DMS153 treated with DMSO at 0.1 percent for 48 hours (cell line): ENCODE results near the gene VSIG10.
"Not testable (repeated sequence)": the region's sequence is repeated elsewhere in the genome, so short reads cannot be mapped to it uniquely, and the experiment has no call there.

Source experiments
- DNase-seq: peaks from one replicate; lab custom pipeline; 2025; ENCODE audit not compliant: unreplicated experiment; lab: John Stamatoyannopoulos, UW

Gene VSIG10

DNA sequence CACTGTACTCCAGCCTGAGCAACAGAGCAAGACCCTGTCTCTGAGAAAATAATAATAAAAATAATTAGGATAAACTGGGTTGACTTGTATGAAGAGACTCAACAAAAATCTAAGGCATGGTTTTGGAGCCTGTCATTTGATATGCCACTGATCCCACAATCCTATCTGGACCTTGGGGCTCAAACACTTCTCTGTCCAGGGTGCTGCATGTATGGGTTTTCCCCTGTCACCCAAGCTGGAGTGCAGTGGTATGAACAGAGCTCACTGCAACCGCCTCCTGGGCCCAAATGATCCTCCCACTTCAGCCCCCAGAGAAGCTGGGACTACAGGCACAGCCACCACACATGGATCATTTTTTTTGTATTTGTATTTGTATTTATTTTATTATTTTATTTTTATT, 5.3 kb upstream of the VSIG10 start:
- DNase-seq = no peak

GRCh38 chr12:118107694-118108093, 3.9 kb upstream of the VSIG10 start:
- no peak for DNase-seq

GRCh38 chr12:118107011-118107410, 3.2 kb upstream of the VSIG10 start:
- no peak for DNase-seq

DNA sequence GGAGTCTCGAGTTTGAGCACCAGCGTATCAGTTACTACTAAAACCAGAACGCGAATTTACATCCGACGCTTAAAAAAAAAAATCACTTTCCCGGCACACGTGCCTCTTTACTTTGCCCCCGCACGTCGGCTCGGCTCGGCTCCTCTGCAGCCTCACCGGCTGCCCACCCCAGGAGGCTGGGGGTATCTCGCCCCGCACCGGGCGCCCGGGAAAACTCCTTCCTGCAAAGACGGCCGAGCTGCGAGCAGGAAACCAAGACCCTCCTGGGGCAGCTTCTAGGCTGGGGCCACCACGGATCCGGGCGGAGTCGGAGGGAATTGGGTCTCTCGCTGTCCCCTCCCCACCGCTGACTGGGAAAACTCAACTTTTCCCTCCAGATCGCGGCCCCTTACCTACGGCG, 610 bp downstream of the VSIG10 start:
- DNase-seq = peak; percentile 20

- DNase-seq = no peak
These were observed 1.2 kb downstream of the VSIG10 start for GRCh38 chr12:118102609-118103008.

DNA sequence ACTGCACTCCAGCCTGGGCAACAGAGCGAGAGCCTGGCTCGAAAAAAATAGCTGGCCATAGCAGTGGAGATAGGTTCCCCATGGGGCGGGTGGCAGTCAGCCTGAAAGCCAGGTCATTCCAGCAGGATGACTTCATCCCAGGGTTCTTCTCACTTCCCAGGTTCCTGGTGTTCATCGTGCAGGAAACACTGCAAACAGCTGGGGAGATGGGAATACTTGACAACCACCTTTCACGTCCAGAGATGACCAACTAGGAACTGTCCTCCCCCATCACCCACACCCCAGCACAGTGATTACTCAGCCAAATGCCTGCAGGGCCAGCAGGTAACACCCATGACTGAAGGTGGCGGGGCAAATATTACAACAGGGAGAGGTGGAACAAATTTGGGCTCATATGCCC, 1.7 kb downstream of the VSIG10 start:
- no peak for DNase-seq

GRCh38 chr12:118101051-118101450, 2.8 kb downstream of the VSIG10 start:
- no peak for DNase-seq

- DNase-seq = peak; percentile 60
These were observed 4.7 kb downstream of the VSIG10 start for GRCh38 chr12:118098911-118099671.

DNA sequence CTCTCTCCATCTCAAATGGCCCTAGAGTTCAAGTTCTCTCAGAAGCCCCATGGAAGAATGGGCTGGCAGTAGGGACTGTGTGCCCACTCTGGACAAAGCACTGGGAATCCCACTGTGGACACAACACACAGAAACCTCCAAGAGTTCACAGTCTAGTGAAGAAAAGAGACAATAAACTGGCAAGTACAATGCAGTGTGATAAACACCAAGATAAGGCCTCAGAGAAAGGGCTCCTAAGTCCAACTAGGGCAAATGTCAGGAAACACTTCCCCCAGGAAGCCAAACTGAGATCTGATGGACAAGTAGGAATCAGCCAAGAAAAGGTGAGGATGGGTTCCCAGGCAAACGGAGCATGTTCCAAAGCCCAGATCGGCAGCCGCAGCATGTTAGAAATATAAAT, 5.4 kb downstream of the VSIG10 start:
- DNase-seq = no peak

DNA sequence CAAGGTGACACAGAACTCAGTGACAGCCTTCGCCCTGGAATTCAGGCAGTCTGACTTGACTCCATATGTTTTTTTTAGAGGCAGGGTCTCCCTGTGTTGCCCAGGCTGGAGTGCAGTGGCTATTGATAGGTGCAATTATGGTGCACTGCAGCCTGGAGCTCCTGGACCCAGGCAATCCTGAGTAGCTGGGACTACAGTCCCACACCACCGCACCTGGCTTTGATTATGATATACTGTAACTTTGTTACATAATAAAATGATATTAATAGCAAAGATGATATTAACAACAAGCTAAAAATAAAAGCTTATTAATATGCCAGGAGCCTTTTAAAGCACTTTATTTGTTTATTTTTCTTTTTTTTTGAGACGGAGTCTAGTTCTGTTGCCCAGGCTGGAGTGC, 9.8 kb downstream of the VSIG10 start:
- no peak for DNase-seq

GRCh38 chr12:118089782-118090181, 14.0 kb downstream of the VSIG10 start:
- DNase-seq = no peak

DNA sequence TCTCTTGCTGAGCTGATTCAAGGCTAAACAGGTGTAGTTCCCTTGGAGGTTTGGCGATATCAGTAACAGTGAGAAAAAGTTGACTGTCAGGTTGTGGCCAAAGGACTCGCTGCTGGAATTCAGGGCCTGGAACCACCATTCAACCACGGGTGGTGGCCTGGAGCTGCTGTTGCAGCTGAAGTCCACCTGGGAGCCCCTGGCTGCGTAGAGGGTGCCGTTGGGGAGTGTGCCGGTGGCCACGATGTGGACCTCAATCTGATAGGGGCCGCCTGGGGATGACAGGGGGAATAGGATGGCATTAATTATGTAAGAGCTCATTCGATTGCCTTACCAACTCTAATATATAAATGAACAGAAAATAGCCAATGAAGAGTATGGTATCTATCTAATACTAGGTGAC, 21.6 kb downstream of the VSIG10 start:
- no peak for DNase-seq

- DNase-seq = not testable (repeated sequence)
These were observed 22.3 kb downstream of the VSIG10 start for GRCh38 chr12:118081521-118081920.

DNA sequence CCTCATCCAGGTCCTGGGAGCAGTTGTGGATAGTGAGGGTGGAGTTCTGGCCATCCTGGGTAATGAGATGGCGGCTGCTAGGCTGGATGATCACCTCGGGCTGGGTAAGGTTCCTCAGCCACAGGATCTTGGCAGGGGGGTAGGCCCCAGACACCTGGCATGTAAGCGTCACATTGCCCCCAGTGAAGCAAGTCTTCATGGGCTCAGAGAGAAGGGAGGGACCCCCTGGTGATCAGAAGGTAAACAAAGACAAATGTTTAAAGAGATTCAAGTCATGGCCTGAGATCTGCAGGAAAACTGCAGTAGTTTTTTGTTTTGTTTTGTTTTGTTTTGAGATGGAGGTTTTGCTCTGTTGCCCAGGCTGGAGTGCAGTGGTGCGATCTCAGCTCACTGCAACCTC, 30.0 kb downstream of the VSIG10 start:
- DNase-seq = no peak

GRCh38 chr12:118070650-118071049, 33.2 kb downstream of the VSIG10 start:
- DNase-seq = no peak

DNA sequence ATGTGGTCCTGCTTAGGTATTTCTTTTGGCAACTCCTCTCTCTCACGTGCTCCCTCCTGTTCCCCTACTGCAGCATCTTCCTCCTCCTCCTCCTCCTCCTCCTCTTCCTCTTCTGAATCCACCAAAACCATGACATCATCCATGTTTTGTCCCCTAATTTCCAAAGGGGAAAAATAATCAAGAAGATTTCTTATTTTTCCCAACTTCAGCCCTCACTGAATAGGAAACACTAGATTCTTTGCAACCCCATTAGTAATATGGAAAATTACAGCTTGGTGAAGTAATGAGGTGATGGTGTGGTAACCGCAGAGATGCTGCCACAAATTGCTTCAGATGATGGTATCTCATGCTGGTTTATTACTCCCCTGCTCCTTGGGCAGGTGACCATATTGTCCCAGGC, 35.4 kb downstream of the VSIG10 start:
- no peak for DNase-seq

DNA sequence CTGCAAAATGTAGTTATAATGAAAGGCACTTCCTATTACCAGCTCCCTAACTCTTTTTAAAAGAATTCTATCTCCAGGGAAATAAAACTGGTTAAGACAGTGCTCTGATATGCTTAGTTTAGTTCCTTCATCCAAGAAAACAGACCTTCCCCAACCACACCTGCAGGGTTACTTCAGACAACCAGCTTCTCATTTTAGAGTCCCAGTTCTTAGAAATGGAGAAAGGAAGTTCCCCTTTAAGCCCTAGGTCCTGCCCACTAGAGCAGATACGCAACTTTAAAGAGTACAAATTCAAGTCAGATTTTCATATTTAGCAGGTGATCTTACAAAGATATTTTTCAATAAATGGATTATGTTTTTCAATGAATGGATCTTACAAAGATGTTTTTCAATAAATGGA, 38.4 kb downstream of the VSIG10 start:
- DNase-seq = no peak

DNA sequence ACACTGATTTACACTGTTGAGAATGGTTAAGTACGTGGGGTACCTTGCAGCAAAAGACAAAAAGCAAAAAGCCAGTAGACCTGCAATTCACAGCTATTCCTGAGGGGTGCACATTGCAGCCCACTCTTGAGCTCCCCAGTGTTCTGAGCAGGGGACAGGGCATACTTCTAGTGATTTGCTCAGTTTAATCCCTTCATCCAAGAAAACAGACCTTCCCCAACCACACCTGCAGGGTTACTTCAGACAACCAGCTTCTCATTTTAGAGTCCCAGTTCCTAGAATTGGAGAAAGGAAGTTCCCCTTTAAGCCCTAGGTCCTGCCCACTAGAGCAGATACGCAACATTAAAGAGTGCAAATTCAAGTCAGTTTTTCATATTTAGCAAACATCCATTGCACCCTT, 39.2 kb downstream of the VSIG10 start:
- no peak for DNase-seq

- DNase-seq = no peak
These were observed 40.0 kb downstream of the VSIG10 start for GRCh38 chr12:118063576-118064391.

DNA sequence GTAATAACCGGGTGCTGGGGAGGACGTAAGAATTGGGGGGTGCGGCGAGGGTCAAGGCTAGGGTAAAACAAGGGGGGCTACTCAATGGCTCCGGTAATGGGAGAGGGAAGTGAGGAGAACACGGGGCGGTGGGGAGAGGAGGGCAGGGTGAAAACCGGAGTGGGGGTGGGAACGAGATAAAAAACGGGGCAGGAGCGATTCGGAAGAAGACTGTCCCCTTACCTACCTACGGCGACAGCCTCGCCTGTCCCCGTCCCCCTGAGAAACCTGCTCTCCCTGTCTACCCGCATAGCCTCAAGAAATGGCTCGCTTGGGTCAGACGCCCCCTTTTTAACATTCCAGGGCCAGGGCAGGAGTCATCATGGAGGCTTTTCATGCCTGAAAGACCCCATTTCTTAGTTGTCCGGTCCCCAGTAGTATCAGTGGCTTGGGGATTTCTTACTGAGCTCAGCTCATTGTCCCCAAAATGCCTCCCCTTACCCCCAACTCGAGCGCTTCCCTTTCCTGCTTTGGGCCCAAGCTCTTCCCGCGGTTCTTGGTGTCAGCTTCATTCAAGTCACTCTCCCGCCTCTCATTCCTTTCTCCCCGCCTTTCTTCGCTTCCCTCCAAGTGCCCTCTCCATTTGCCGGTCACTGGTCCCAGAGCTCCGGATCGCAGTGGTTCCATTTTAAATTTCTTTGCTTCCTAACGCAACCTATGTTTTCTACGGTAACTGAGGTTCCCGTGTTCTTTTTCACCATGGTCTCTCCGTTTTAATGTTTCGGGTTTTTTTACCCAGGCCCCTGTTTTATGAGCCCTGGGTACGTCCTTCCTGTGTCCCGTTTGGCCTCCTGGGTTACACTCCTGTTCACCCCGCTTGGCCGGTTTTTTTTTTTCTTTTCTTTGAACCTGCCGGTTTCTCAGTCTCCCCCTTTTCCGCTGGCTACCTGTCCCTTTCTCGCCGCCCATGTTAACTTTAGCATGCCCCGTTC, 41.7 kb downstream of the VSIG10 start:
- DNase-seq = peak; percentile 42
